HL-60 (cell line): ENCODE results near the gene SMIM1.

Experiments used
- DNase-seq, 2 experiments: peaks; one replicate each; pipeline ENCODE4 v3.0.0-alpha.2; 2010 to 2020; ENCODE audit warnings: low read depth in 1 of 2, low spot score in 1 of 2
- H3K27ac ChIP-seq: fragments of 250-450 bp; sonication (Bioruptor Pico); replicated peaks from 2 replicates; pipeline ENCODE4 v1.5.1; 2020; ENCODE audit warnings: mild to moderate bottlenecking, moderate library complexity
- H3K27me3 ChIP-seq: fragments of 250-450 bp; sonication (Bioruptor Pico); 2 replicates; pipeline ENCODE4 v1.5.1; 2021; ENCODE audit warnings: mild to moderate bottlenecking, moderate library complexity; ENCODE audit not compliant: insufficient read depth, poor library complexity, severe bottlenecking
- H3K4me3 ChIP-seq: replicated peaks from 2 replicates; pipeline ENCODE4 v1.5.1; 2011; ENCODE audit warnings: mild to moderate bottlenecking, control low read depth, low read length; ENCODE audit not compliant: insufficient read depth
- CTCF ChIP-seq: IDR thresholded peaks from one replicate; pipeline ENCODE4 v1.5.1; 2011; ENCODE audit warnings: low read length, control low read depth, inconsistent platforms; ENCODE audit not compliant: insufficient read depth
- GABPA ChIP-seq: IDR thresholded peaks from 2 replicates; pipeline ENCODE4 v1.6.1; 2012; ENCODE audit warnings: low read depth
- POLR2AphosphoS5 ChIP-seq: IDR thresholded peaks from 2 replicates; pipeline ENCODE4 v1.6.1; 2012; ENCODE audit warnings: low read depth
- REST ChIP-seq: IDR thresholded peaks from 2 replicates; pipeline ENCODE4 v1.6.1; 2012; ENCODE audit warnings: low read depth; ENCODE audit not compliant: insufficient replicate concordance
- SPI1 ChIP-seq: IDR thresholded peaks from 2 replicates; pipeline ENCODE4 v1.6.1; 2012; ENCODE audit warnings: low read depth, mild to moderate bottlenecking, borderline replicate concordance

SMIM1 gene

GRCh38 chr1:3740752-3741151, 31.8 kb upstream of the SMIM1 start:
- TF ChIP-seq GABPA = no peak
- TF ChIP-seq SPI1 = no peak
- no peak for TF ChIP-seq POLR2AphosphoS5
- TF ChIP-seq REST = no peak
- TF ChIP-seq CTCF = no peak
- Histone ChIP-seq H3K27ac (no peak overlapping the region), H3K4me3 (no peak overlapping the region), H3K27me3 (no peaks in the 10 kb centered on the region)
- no peak for DNase-seq

GRCh38 chr1:3741566-3742438, 30.7 kb upstream of the SMIM1 start:
- Histone ChIP-seq H3K27ac (no peak overlapping the region), H3K27me3 (no peaks in the 10 kb centered on the region), H3K4me3 (no peak overlapping the region)
- DNase-seq = no peak
- TF ChIP-seq GABPA (no peak), SPI1 (no peak), CTCF (no peak), POLR2AphosphoS5 (no peak), REST (no peak)

- DNase-seq = no peak
- TF ChIP-seq REST = no peak
- TF ChIP-seq POLR2AphosphoS5 = no peak
- TF ChIP-seq CTCF = no peak
- TF ChIP-seq SPI1 = no peak
- TF ChIP-seq GABPA = no peak
- H3K27ac ChIP-seq = no peak overlapping the region
- H3K27me3 ChIP-seq = no peaks in the 10 kb centered on the region
- no peak overlapping the region for H3K4me3 ChIP-seq
Measured at GRCh38 chr1:3742439-3743298, 29.9 kb upstream of the SMIM1 start.
